ENCODE results near the gene C9orf78. TPM values are rescaled to one million over a fixed set of nuclear protein-coding genes. Genes with fewer than 3 reads are reported as not detected.

C9orf78 gene
- total and polyA plus RNA-seq, 4 donors, result 31.1 to 84.2 (median 50.9) TPM

- H3K4me3 ChIP-seq (ENCODE audit: low read depth in 1 of 3, low read length in 3 of 3), result no peak overlapping the region
- H3K36me3 ChIP-seq (ENCODE audit: control insufficient read depth in 4 of 4, insufficient read depth in 3 of 4, low read depth in 1 of 4, low read length in 3 of 4), result peaks cover 8 to 32% (median 16%) of the 10 kb centered on the region in 4 donors
- no peaks in the 10 kb centered on the region for H3K9me3 ChIP-seq (ENCODE audit: control insufficient read depth in 4 of 4, low read length in 3 of 4)
- peak overlapping the region; percentile 76 to 79 for H3K27ac ChIP-seq (ENCODE audit: low read depth in 1 of 2, low read length in 2 of 2)
- TF ChIP-seq ATF3 (IDR thresholded peaks at IDR 0.05) (no peak), RAD21 (IDR thresholded peaks at IDR 0.05) (no peak), HNF4G (IDR thresholded peaks at IDR 0.05) (no peak), FOXA1 (IDR thresholded peaks at IDR 0.05) (no peak), CTCF (IDR thresholded peaks at IDR 0.05; ENCODE audit: low read depth, low read length, missing input control) (no peak), FOXA2 (IDR thresholded peaks at IDR 0.05) (no peak), HNF4A (conservative IDR thresholded peaks at IDR 0.05) (no peak), ZBTB33 (IDR thresholded peaks at IDR 0.05) (no peak), EGR1 (IDR thresholded peaks at IDR 0.05; ENCODE audit: low read depth in 2 of 2) (no peak), YY1 (IDR thresholded peaks at IDR 0.05) (no peak), RXRA (IDR thresholded peaks at IDR 0.05) (no peak), TAF1 (conservative IDR thresholded peaks at IDR 0.05) (no peak)
- WGBS, result 80% methylated on average over 6 of the region's 6 CpGs
- no peaks in the 10 kb centered on the region for H3K27me3 ChIP-seq (ENCODE audit: control insufficient read depth in 4 of 4, insufficient read depth in 4 of 4, low read length in 3 of 4)
- H3K9ac ChIP-seq (ENCODE audit: low read depth in 1 of 2, low read length in 2 of 2), result no peak overlapping the region
- H3K4me1 ChIP-seq (ENCODE audit: control insufficient read depth in 4 of 4, insufficient read depth in 4 of 4, low read length in 3 of 4), result peaks cover 7 to 22% (median 12%) of the 10 kb centered on the region in 4 donors
- no peak for DNase-seq (ENCODE audit: low spot score)
Measured at GRCh38 chr9:129811967-129812363, 23.1 kb downstream of the C9orf78 start.

GRCh38 chr9:129810788-129811187 is 24.3 kb downstream of the C9orf78 start:
- 41% methylated on average over 6 of the region's 6 CpGs for WGBS
- TF ChIP-seq JUND (IDR thresholded peaks at IDR 0.05) (no peak), REST (IDR thresholded peaks at IDR 0.05) (no peak), FOXA1 (IDR thresholded peaks at IDR 0.05) (no peak), HNF4A (conservative IDR thresholded peaks at IDR 0.05) (no peak), ZBTB33 (IDR thresholded peaks at IDR 0.05) (no peak), GABPA (IDR thresholded peaks at IDR 0.05 in 1 of 2, conservative IDR thresholded peaks at IDR 0.05 in 1 of 2) (no peak), FOXA2 (IDR thresholded peaks at IDR 0.05) (no peak), CTCF (IDR thresholded peaks at IDR 0.05; ENCODE audit: low read depth, low read length, missing input control) (no peak), SP1 (IDR thresholded peaks at IDR 0.05) (no peak), ATF3 (IDR thresholded peaks at IDR 0.05) (no peak), HNF4G (IDR thresholded peaks at IDR 0.05) (no peak), YY1 (IDR thresholded peaks at IDR 0.05) (no peak), MAX (IDR thresholded peaks at IDR 0.05) (no peak), TAF1 (conservative IDR thresholded peaks at IDR 0.05) (no peak), NR2F2 (IDR thresholded peaks at IDR 0.05) (no peak), RAD21 (IDR thresholded peaks at IDR 0.05) (no peak), EGR1 (IDR thresholded peaks at IDR 0.05; ENCODE audit: low read depth in 2 of 2) (no peak)
- peaks cover 7 to 22% (median 11%) of the 10 kb centered on the region in 4 donors for H3K36me3 ChIP-seq (ENCODE audit: control insufficient read depth in 4 of 4, insufficient read depth in 3 of 4, low read depth in 1 of 4, low read length in 3 of 4)

More at GRCh38 chr9:129810788-129811187, 24.3 kb downstream of the C9orf78 start:
- H3K4me1 ChIP-seq (ENCODE audit: control insufficient read depth in 4 of 4, insufficient read depth in 4 of 4, low read length in 3 of 4), result peaks cover 7 to 22% (median 12%) of the 10 kb centered on the region in 4 donors
- no peaks in the 10 kb centered on the region for H3K9me3 ChIP-seq (ENCODE audit: control insufficient read depth in 4 of 4, low read length in 3 of 4)
- H3K4me3 ChIP-seq (ENCODE audit: low read depth in 1 of 3, low read length in 3 of 3), result no peak overlapping the region
- no peak for DNase-seq (ENCODE audit: low spot score)
- peak overlapping the region; percentile 76 to 79 for H3K27ac ChIP-seq (ENCODE audit: low read depth in 1 of 2, low read length in 2 of 2)
- no peak overlapping the region for H3K9ac ChIP-seq (ENCODE audit: low read depth in 1 of 2, low read length in 2 of 2)
- H3K27me3 ChIP-seq (ENCODE audit: control insufficient read depth in 4 of 4, insufficient read depth in 4 of 4, low read length in 3 of 4), result no peaks in the 10 kb centered on the region

Data from liver (tissue), 9 donors.